BE2C (cell line): ENCODE data around the gene OPTN.

Source experiments
- DNase-seq: peaks from one replicate; pipeline ENCODE4 v3.0.0-alpha.2; 2020
- H3K27me3 ChIP-seq: fragments of 250-450 bp; sonication (Bioruptor Pico); 2 replicates; pipeline ENCODE4 v1.5.1; 2020; ENCODE audit warnings: mild to moderate bottlenecking
- H3K36me3 ChIP-seq: fragments of 250-450 bp; sonication (Bioruptor Pico); 2 replicates; pipeline ENCODE4 v1.5.1; 2020; ENCODE audit warnings: mild to moderate bottlenecking
- H3K4me1 ChIP-seq: fragments of 250-450 bp; sonication (Bioruptor Pico); 2 replicates; pipeline ENCODE4 v1.5.1; 2020
- H3K4me3 ChIP-seq: 2 replicates; pipeline ENCODE4 v1.5.1; 2011; ENCODE audit warnings: low read depth, low read length
- H3K9me3 ChIP-seq: fragments of 250-450 bp; sonication (Bioruptor Pico); 2 replicates; pipeline ENCODE4 v1.5.1; 2020
- CTCF ChIP-seq: IDR thresholded peaks from 2 replicates; pipeline ENCODE4 v1.5.1; 2012; ENCODE audit warnings: mild to moderate bottlenecking, low read depth, low read length

Gene OPTN

GRCh38 chr10:13139150-13139549, 39.2 kb downstream of the OPTN start:
- Histone ChIP-seq H3K36me3 (no peaks in the 10 kb centered on the region), H3K4me3 (no peak overlapping the region), H3K4me1 (no peaks in the 10 kb centered on the region), H3K9me3 (no peaks in the 10 kb centered on the region), H3K27me3 (no peaks in the 10 kb centered on the region)
- TF ChIP-seq CTCF: no peak
- no peak for DNase-seq

GRCh38 chr10:13139676-13140075, 39.7 kb downstream of the OPTN start:
- Histone ChIP-seq H3K27me3 (no peaks in the 10 kb centered on the region), H3K4me1 (no peaks in the 10 kb centered on the region), H3K4me3 (no peak overlapping the region), H3K9me3 (no peaks in the 10 kb centered on the region), H3K36me3 (no peaks in the 10 kb centered on the region)
- no peak for DNase-seq
- TF ChIP-seq CTCF: no peak

- H3K4me3 ChIP-seq: no peak overlapping the region
- H3K4me1 ChIP-seq: no peaks in the 10 kb centered on the region
- DNase-seq: no peak
- no peaks in the 10 kb centered on the region for H3K36me3 ChIP-seq
- no peak for TF ChIP-seq CTCF
- H3K27me3 ChIP-seq: no peaks in the 10 kb centered on the region
- no peaks in the 10 kb centered on the region for H3K9me3 ChIP-seq
Observed at GRCh38 chr10:13140627-13141190, 40.7 kb downstream of the OPTN start.

GRCh38 chr10:13143766-13144165, 43.8 kb downstream of the OPTN start:
- H3K4me1 ChIP-seq: no peaks in the 10 kb centered on the region
- no peak overlapping the region for H3K4me3 ChIP-seq
- H3K36me3 ChIP-seq: no peaks in the 10 kb centered on the region
- no peak for TF ChIP-seq CTCF
- H3K27me3 ChIP-seq: no peaks in the 10 kb centered on the region
- no peaks in the 10 kb centered on the region for H3K9me3 ChIP-seq
- no peak for DNase-seq

GRCh38 chr10:13144814-13145213, 44.9 kb downstream of the OPTN start:
- Histone ChIP-seq H3K4me1 (no peaks in the 10 kb centered on the region), H3K4me3 (no peak overlapping the region), H3K9me3 (no peaks in the 10 kb centered on the region), H3K36me3 (no peaks in the 10 kb centered on the region), H3K27me3 (no peaks in the 10 kb centered on the region)
- no peak for DNase-seq
- no peak for TF ChIP-seq CTCF

- H3K9me3 ChIP-seq: no peaks in the 10 kb centered on the region
- TF ChIP-seq CTCF: no peak
- DNase-seq: no peak
- H3K4me1 ChIP-seq: no peaks in the 10 kb centered on the region
- no peaks in the 10 kb centered on the region for H3K36me3 ChIP-seq
- no peaks in the 10 kb centered on the region for H3K27me3 ChIP-seq
- no peak overlapping the region for H3K4me3 ChIP-seq
Observed at GRCh38 chr10:13146379-13146778, 46.4 kb downstream of the OPTN start.
